GM21423 (cell line): ENCODE measurements around the gene NOL4L.

ENCODE experiments used
- ATAC-seq: cut with Tn5 transposase; IDR thresholded peaks from one replicate; pipeline ENCODE4 v1.9.1; 2021; ENCODE audit warnings: mild to moderate bottlenecking, moderate library complexity; ENCODE audit not compliant: unreplicated experiment

Gene NOL4L

DNA sequence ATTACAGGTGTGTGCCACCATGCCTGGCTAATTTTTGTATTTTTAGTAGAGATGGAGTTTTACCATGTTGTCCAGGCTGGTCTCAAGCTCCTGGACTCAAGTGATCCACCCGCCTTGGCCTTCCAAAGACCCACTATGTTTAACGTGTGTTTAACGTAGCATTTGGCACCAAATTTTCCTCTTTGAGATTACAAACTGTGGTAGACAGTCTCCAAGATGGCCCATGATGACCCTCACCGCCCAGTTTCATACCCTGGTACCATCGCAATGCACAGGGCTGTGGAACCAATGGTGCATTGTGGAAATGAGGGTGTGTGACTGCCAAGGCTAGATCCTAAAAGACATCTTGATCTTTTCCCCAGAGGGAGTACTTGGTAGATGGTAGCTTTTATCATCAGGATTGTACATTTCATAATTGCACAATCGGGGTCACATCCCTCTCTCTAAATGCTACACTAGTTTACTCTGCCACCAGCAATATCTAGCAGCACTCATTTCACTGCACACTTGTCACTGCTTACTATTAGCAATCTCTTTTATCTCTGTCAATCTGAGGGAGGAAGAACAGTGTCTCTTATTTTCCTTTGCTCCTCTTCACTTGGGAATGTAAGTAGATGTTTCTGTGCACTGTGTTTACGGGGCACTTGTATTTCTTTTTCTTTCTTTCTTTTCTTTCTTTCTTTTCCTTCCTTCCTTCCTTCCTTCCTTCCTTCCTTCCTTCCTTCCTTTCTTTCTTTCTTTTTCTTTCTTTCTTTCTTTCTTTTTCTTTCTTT lies 96.9 kb downstream of the NOL4L start:
- no peak for ATAC-seq

DNA sequence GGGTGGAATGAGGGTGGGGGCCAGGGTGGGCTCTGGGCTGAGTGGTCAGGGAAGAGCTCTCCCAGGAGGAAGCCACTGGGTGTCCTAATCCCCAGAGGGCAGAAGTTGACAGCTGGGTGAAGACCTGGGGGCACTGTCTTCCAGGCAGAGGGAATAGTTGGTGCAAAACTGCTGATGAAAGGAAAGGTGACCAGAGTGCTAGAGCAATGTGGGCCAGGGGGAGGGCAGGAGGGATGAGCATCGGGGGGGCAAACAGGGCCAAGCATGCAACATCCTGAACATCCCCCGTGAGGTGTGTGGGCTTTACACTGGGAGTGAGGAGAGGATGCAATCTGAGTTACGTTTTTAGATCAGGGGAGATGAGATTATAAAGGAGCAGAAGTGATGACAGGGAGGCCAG lies 97.8 kb downstream of the NOL4L start:
- ATAC-seq: no peak

DNA sequence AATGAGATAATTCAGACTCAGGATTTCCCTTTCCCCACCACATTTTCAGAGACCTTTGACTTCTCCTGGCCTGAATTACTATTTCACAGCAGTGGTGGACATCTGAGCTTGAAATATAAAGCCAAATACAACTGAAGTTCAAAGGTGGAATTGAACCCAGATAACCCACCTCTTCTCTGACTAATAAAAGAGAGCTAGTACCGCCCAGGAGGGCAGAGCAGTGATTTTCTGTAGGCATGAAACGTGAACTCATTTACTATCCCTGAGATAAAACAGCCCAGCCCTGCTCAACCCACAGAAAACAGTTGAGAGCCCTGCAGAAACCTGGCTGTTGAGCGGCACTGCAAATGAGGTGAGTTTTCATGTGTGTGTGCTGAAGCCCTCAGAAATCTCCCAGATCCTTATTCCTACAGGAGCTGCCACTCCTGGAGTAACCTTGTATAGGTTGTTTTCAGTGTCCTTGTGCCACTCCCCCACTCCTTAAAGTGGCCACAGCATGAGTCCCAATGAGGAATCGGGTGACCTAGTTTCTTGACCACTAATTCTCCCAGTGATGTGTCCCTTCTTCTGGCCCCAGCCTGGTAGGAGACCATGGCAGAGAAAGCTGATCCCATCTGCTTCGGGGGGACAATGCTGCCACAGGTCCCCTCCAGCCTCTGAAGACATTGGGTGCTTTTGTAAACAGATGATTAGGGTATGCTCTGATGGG lies 99.2 kb downstream of the NOL4L start:
- ATAC-seq: no peak

DNA sequence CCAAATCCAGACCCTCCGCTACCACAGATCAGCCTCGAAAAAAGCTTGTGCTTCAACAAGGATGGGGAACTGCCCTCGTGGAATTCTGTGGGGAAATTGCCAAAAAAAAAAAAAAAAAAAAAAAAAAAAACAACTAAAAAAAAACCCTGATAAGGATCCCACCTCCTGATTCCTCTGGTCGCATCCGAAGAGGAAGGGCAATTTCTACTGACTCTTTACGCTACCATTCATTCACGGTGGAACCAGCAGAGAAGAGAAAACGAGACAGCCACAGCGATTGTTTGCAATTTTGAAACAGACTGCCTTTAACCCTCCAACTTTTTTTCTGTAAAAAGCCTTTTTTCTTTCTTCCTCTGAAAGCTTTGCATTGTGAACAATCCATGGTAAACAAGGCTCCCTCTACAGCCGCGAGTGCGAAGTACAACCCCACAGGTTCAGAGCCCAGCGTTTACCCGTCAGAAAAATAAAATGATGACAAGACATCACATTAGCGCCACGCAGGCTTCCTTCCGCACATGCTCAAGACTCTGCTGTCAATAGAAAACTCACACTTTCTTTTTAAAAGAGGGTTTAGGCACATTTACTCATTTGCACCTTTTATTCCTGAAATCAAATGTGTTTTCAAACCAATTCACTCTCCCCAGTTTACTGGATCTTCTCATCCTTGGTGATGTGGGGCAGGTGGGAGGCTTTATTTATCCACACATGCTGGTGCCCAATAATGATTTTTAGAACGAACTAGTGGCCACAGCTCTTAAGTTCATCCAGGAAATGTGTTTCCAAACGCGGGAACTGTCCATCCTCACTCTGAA lies 100.0 kb downstream of the NOL4L start:
- no peak for ATAC-seq

DNA sequence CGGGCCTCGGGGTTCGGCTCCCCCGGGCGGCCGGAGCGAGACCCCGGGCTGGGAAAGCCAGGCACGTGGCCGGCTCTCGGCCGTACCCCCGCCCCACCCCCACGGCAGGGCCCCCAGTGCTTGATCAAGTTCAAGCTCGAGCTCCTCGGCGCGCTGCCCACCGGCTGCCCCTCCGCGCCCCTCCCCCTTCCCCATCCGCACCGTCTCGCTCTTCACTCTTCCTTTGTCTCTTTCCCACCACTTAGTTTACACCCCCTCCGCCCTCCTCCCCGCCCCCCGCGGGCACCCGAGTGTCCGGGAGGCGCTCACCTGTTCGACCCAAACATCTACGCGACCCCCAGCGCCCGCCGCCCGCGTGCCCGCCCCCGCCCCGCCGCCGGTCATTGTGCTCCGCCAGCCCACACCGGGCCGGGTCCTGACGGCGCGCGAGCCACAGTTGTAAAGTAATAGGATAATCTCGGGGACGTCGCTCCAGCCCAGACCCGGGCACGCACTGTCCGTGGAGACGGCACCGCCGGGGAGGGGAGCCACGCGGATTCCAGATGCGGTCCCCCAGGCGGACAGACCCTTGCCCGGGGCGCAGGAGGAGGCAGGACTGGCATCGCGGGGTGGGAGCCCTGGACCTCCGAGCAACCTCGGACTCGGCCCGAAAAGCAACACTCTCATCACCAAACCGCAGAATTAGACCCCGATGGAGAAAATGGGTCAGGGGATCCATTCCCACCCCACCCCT lies 100.7 kb downstream of the NOL4L start:
- ATAC-seq: no peak

DNA sequence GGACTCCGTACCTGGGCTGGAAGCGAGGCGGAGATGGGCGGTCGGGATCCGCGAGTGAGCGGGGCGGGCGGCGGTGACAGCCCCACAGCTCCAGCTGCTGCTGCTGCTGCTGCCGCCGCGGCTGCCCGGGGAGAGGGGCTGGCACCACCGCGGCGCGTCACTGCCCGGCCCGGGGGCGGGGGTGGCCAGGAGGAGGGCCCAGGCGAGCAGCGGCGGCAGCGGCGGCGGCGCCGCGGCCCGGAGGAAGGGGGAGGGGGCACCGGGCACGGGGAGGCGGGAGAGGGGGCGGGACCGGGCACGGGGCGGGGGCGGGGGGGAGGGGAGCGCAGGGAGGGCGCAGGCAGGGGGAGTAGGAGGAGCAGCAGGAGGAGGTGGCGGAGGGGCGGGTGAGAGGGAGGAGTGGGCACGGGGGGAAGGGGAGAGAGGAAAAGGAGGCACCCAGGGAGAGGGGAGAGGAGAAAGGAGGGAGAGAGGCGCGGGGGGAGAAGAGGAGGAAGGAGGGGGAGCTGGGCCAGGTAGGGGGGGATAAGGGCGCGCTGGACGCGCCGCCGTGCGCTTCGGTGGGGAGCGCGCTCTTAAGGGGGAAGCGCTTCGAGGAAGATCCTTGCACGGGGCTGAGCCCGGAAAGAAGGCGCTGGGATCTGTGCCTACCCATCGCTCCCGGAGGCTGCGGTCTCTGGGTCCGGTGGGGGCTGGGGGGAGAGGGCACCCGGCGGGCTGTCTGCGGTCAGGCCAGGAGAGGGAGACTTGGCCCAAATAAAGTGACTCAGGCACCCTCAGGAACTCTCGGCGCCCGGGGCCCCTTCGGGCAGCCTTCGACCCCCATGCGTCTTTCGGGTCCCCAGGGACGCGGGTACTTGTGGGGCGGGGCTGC lies 101.5 kb downstream of the NOL4L start:
- ATAC-seq: no peak

DNA sequence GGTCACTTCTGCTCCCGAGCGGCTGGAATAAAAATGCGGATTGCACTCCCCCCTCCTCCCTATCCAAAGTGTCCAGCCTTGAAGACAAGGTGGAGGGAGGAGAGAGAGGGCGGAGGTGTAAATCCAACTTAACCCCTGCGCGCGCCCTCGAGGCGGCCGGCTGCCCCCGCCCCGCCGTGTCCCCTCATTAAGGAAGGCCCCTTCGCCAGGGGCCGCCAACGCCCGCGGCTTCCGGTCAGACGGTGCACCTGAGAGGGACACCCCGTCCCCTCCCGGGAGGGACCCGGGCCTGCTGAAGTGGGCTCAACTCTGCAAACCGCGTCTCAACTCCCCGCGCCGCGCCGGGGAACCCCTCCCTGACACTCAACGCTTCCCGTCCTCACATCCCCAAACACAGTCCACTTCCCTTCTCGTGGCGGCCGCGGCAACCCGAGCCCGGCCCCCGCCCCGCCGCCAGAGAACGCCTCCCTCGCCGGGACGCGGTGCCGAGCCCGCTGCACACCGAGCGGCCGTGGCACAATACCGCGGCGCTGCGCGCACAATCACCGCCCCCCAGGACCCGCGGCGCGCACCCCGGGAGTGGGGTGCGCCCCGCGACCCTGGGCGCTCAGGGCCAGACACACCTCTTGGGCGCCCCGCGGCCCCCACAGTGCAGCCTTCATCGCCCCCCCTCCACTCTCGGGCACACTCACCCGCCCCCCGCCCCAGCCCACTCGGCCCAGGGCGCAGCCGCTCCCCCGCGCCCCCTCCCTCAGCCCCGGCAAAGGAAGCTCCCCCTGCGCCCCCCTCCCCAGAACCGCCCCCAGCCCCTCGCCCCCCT lies 102.5 kb downstream of the NOL4L start:
- ATAC-seq: no peak

DNA sequence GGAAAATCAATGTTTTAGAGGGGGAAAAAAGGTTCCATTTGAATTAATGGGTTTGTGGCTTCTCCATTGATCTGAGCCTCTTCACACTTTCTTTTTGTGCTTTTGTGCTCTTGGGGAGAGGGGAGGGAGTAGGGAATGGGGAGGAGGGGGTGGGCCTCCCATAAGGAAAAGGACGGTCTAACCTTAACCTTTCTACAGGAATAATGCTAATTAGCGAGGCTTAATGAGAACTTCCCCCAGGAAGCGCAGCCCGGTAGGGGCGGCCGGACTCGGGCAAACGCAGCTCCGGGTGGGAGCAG lies 103.0 kb downstream of the NOL4L start:
- no peak for ATAC-seq

DNA sequence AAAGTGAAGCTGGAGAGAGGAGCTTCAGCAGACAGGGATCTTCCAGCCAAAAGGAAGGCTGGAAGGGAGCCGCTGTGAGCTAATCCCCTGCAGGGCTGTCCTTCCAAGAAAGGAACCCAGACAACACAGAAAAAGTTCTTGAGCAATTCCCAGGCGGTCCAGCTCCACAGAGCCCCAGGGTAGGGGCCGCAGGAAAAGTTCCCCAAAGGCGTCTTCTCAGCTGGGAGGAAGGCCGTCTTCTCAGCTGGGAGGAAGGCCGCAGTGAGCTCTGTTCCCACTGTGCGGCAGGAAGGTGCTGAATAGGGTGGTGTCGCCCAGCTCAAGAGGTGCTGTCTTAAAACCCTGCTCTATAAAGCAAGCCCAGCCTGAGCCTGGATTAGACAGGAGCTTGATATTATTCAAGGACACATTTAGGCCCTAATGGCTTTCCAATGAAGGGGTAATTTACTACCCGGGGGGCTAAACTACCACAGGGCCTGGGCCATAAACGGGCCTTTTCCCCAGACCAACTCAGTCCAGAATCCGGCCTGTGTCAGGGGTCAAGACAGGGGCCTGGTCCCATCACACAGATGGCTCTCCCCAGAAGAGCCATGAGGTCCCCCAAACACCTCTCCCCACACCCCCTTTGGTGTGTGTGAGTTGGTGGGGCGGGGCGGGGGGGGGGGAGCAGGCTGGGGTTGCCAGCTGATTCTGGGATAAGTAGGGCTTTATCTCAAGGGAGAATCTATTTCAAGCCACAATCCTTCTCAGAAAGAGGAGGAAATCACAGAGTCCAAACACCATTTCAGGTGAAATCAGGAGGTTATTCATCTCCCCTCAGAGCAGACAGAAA lies 103.6 kb downstream of the NOL4L start:
- ATAC-seq: no peak

DNA sequence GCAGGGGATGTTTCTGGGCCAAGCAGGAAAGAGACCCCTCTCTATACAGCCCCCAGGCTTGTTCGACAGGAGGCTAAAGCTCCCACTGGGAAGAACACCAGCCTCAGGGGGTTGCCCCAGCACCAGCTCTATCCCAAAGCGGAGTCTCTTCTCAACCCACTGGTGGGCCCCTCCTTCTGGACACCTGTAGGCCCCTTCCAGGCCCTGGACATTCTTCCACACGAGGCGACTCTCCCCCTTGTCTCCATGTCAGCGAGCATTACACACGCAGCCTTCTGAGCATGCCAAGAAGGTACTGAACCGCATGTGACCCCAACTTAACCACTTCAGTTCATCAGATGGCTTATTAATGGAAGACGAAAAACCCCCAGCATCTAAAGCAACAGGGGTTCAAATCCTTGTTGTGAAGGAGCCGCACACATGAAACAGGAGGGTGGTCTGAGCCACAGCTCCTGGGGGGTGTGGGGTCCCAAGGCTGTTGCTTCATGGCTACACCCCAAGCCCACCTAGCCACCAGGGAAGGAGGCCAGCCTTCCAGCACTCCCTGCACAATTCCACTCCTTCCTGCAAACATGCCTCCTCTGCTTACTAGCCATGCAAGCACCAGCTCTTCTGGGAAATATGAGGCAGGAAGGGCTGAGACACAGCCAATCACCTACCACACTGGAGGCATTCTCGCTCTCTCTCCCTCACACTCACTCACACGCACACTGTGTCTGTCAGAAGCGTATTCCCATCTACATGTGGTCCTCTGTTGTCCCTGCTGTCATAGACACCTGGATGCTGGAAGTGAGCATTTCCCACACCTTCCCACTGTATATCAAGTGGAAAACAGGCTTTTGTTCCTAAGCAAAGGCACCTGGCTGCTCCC lies 104.5 kb downstream of the NOL4L start:
- no peak for ATAC-seq

DNA sequence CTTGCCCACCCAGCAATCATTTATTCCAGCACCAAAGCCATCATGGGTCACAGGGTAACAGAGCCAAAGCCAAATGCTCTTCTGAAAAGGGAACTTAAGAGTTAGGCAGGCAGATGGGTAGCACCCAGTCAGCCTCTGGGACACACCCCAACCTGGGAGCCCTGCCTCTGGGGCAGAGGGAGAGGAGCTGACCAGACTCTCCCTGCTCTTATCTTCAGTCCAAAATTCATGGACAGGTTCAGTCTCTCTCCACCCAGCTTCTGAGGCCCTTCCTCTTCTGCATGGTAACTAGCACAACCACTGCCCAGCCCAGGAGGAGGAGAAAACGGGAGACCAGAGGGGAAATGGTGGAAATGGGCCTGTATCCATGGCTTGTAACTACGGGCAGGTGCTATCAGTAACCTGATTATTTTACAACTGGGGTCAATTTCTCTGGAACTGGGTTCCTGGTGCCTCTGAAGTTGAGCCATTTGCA lies 105.4 kb downstream of the NOL4L start:
- no peak for ATAC-seq

DNA sequence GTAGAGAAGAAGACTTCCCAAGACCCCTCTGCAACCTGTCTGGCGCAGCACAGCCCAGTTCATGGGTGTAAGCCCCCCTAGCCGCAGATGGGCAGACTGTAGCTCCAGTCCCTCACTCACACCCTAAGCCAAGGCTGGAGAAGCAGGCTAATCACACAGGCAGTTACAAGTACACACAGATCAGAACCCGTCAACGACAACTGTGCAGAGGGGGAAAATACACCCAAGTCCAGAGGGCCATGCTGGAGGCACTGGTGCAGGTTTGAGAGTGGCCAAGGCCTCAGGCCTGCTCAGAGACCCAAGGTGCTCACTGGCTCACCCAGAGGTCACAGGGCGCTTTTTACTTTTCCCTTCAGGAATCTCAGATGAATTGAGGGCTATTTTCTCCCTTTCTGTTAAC lies 106.1 kb downstream of the NOL4L start:
- ATAC-seq: no peak

DNA sequence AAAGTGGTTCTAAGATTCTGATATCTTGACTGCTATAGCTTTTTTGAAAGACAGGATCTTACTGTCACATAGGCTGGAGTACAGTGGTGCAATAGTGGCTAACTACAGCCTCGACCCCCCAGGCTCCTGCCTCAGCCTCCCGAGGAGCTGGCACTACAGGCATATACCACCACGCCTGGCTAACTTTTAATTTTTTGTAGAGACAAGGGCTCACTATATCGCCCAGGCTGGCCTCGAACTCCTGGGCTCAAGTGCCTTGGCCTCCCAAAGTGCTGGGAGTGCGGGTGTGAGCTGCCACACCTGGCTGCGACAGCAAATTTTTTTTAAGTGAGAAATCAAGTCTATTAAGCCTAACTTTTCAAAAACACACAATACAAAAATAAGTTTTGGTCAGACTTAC lies 106.6 kb downstream of the NOL4L start:
- ATAC-seq: no peak

DNA sequence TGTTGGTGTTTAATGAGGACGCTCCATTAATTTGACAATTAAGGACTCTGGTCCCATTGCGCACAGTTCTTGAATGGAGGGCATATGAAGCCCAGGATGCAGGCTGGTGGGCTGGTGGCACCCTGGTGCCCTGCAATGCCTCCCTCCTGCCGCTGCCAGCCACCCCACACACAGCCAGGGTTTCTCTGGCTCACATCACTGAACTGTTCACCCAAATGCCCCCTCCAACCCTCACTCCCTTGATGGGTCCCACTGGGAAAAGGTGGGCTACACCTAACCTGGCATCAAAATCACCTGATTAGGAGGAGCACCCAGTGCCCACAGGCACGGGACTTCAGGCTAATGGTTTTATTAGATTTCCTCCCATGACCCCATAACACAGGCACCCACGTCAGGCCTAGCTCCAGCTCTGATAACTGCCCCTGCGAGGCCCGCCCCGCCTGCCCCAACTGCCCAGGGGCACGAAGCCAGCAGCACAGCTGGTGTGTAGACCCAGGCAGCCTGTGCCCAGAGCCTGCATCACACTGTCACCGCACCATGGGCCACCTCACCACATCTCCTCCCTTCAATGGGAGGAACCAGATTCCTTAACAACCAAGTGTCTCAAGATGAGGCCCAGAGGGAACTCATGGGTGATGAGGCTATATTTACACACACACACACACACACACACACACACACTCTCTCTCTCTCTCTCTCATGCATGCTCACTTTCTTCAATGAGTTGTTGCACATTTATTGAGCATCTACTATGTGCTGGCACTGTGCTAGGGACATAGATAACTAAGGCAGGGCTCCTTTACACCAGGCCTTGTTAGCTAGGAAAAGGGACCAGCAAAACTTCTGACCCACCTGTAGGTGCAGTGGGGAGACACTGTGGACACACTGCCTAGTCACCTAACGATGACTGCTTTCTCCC lies 107.3 kb downstream of the NOL4L start:
- ATAC-seq: no peak

DNA sequence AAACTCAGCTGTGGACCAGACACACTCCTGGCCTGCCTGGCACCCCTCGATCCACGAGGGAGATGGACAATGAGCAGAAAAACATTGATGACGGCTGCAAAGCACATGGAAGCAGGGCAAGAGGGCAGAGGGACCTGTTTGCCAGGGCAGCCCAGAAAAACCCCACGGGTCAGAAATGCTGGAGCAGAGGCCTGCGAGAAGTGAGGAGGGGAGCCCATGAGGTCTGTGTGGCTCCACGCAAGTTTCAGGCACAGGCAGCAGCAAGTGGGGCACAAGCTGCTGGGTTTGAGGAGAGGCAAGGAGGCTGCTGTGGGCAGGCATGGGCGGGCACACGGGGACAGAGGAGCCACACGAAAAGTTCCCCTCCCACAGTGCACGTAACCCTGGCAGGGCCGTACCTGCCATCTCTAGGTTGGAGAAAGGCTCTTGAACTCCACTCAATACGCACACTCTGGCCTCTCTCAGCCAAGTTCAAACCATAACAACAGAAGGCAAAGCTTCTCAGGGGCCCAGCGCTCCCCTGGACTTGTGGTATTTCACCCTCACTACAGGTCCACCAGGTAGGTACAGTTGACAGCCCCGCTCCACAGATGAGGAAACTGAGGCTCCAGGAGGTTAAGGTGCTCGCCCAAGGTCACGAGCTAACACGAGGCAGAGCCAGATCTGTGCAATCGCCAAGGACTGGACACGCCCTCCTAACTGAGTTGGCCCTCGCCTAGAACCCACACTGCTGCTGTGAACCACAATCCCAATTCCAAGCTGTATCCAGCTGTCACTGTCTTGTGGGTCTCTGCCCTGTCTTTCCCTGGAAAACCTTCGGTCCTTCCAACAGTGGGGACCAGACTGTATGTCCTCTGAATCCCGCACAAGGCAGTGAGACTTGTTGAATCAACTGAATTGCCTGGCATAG lies 108.2 kb downstream of the NOL4L start:
- ATAC-seq: no peak
